ENCODE results near the gene CFB.
"Not testable (repeated sequence)": the region's sequence is repeated elsewhere in the genome, so short reads cannot be mapped to it uniquely, and the experiment has no call there.

Gene CFB

DNA sequence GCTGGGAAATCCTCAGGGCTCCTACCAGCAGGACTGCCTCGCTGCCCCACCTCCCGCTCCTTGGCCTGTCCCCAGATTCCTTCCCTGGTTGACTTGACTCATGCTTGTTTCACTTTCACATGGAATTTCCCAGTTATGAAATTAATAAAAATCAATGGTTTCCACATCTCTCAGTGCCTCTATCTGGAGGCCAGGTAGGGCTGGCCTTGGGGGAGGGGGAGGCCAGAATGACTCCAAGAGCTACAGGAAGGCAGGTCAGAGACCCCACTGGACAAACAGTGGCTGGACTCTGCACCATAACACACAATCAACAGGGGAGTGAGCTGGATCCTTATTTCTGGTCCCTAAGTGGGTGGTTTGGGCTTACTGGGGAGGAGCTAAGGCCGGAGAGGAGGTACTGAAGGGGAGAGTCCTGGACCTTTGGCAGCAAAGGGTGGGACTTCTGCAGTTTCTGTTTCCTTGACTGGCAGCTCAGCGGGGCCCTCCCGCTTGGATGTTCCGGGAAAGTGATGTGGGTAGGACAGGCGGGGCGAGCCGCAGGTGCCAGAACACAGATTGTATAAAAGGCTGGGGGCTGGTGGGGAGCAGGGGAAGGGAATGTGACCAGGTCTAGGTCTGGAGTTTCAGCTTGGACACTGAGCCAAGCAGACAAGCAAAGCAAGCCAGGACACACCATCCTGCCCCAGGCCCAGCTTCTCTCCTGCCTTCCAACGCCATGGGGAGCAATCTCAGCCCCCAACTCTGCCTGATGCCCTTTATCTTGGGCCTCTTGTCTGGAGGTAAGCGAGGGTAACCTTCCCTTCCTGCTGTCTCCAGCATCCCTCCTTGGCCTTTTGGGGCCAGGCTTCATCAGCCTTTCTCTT lies at the start of gene CFB:
Gene CFB (plus strand): TSS at position 589 of the 863 bp plus-strand sequence. CDS start 127 bp downstream, at position 716.
- DNase-seq: no peak

DNA sequence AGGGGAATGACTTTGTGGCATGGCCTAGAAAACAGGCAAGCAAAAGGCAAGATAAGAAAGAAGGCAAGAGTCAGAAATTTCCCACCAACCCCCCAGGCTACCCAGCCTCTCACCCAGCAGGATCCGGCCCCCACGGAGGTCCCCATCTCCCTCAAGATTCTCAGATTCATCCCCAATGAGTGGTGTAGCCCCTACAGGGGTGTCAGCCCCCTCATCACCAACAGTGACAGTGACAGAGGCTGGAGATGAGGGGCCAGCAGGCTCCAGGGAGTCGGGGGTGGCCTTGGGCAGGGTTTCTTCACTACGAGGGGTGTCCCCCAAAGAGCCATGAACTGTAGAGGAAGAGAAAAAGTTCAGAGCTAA lies 49.4 kb upstream of the CFB start:
- no peak for DNase-seq

DNA sequence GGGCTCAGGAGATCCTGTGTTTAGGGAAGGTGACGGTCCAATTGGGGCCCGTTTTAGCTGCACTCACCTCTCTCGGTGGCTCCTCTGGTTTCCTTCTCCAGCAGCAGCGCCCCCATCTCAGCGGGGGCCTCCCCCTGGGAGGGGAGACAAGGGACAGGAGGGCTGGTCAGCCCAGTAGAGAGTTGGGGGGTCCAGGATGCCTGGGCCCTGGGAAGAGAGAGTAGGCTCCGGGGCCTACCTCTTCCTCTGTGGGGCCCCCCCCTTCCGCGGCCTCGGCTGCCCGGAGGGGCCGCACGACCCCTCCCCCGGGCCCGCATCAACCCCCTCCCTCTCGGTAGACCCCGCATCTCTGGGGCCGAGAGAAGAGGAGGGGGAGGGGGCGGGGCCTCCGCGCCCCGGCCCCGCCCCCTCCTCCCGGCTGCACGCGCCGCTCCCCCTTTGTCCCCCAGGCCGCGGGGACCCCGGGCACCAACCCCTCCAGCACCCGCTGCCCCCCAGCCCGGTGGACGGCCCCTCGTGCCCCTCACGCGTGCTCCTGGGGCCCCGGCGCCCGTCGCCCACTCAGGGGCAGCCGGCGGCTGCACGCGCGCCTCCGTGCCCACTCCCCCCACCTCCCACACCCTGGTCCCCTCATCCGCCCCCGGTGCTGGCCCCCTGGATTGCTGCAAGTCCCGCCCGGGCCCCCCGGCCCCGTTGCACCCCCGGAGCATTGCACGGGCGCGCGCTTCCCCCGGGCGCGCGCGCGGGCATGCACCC lies 48.9 kb upstream of the CFB start:
- no peak for DNase-seq

DNA sequence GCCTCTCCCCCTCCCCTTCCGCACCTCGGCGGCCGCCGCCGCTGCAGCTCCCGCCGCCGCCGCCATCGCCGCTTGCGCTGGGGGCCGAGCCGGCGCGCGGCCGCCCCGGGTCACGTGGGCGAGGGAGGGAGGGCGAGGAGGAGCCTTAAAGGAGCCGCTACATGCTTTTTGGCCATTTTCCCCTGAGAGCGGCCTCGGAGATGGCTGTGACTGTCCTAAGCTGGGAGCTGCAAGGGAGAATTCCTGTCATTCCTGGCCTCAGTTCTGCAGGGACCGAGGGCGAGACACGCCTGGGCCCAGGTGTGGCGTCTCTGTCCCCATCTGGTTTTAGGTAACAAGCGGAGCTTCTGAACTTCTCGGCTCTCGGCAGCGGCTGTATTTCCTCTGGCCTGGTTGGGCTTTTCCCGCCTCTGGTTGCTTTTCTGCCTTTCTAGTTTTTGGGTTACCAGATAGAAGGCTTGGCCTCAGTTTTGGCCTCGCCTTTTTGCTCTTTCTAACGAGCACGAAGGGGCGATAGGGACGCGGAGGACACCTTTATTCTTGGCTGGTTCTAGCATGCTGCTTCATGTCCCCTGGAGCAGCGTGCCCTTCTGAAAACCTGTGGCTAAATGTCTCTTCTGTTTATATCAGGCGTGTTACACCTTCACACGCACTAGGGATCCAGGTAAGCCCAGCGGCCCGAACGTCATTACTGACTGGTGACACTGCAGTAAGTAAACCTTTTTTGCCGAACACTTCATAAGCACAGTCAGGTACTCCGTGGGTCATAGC lies 48.1 kb upstream of the CFB start, which contains the start of gene EHMT2:
Gene EHMT2 (minus strand): TSS at position 87 of the 771 bp plus-strand sequence. CDS start 21 bp downstream, at position 66.
- DNase-seq: peak; percentile 93

DNA sequence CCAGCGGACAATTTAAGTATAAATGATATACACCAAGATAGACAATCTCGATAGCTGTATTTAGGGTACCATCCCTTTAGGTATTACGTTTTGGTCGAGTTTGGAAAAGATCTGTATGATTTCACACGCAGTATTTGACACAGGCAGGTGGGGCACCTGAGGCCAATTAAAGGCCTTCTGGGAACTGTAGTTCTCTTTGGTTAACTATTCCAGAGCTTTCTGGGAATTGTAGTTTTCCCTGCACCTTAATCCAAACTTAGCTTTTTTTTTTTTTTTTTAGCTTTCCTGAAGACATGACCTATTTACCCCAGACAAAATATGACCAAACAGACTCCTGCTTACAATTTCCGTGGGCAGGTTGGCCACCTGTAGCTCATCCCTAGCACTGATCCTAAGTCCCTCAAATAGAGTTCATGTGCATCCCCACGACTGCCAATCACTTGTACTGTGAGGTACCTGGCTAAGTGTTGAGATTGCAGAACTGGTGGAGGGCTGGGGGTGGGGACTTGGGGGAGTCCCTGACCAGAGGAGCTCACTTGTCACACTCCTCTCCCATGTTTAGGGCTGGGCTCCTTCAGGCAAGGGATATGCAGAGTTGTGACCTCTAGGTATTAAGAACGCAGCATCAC lies 47.4 kb upstream of the CFB start:
- peak; percentile 87 for DNase-seq

DNA sequence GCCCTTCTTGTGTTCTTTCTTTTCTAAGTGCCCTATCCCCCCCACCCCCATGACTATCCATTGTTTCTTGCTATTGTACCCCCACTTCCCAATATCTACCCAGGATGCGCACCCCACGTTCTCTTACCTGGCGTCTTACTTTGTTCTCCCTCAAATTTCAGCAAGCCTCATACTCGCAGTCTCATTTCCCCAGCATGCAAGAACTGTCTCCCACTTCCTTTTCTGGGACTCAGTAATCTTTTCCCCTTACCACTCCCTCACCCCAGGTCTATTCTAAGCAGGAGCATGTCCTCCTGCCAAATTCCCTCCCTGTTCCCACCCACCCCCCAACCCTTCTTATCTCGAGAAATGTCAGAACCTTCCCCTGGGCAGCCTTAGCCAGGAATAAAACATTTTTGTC lies 46.7 kb upstream of the CFB start:
- no peak for DNase-seq

DNA sequence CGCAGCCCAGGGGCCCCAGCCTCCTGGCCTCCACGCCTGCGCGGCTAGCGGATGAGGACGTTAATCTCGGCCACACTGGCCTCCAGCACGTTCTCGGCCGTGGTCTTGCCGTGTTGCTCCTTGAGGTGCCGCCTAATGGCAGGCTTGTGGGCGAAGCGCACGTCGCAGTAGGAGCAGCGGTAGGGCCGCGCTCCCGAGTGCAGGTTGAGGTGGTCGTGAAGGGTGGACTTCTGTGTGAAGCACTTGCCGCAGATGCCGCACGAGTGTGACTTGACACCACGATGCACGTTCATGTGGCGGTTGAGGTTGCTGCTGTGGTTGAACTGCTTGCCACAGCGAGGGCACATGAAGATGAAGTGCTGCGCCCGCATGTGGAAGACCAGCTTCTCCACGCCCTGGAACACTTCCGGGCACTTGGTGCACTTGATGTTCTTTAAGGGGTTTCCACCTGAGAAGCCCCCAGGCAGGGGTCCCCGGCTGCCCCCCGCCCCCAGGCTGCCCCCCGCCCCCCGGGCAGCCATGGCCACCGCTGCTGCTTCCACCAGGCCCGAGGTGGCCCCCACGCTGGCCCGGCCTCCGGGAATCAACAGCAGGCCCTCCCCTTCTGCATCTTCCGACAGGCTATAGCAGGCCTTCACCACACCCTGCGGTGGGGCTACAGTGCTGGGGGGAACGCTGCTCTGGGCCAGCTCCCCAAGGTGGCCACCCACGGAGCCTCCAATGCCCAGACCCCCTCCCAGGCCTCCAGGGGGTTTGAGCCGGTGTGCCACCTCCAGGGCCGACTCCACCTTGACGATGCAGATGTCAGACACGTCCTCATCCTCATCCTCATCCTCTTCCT lies 45.8 kb upstream of the CFB start:
- DNase-seq: no peak

DNA sequence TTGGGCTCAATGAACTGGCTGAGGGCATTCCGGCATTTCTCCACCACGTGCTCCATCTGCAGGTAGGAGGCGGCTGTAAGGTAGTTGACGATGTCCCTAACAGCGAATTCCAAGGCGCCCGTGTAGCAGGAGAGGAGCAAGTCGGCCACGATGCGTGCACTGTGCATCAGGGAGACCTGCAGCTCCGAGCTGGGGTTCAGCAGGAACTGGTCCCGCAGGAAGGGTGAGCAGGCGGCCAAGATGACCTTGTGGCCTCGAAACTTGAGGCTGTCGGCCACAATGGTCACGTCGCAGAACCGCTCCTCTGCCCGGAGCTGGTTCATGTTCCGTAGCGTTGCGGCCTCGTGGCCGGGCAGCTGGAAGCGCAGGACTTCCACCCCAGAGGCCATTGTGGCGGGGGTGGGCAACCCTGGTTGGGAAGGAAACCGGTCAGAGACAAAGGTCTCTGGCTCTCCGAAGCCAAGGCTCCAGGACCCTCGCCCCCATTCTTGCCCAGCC lies 44.9 kb upstream of the CFB start:
- DNase-seq: no peak

DNA sequence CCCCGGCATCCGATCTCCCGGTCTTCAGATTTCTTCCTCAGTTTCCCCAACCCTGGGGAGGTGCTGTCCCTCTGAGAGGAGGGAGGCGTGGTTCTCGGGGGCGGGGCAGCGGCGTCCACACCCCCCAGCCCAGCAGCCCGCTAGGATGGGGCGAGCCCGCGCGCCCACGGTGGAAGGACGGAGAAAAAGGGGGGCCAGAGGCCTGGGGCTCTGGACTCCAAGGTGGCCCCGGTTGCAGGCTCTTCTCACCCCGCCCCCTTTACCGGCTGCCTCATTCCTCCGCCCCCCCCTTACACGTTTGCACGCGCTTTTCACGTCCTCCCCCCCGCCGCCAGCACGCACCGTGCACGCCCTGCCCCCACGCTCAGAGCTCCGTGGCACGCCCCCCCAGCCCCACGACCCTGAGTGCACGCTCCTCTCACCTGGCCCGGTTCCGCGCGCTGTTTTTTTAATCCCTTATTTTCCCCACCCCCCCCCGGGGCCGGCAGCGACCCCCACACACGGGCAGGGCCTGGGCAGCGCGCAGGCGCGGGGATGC lies 44.4 kb upstream of the CFB start:
- peak; percentile 82 for DNase-seq

DNA sequence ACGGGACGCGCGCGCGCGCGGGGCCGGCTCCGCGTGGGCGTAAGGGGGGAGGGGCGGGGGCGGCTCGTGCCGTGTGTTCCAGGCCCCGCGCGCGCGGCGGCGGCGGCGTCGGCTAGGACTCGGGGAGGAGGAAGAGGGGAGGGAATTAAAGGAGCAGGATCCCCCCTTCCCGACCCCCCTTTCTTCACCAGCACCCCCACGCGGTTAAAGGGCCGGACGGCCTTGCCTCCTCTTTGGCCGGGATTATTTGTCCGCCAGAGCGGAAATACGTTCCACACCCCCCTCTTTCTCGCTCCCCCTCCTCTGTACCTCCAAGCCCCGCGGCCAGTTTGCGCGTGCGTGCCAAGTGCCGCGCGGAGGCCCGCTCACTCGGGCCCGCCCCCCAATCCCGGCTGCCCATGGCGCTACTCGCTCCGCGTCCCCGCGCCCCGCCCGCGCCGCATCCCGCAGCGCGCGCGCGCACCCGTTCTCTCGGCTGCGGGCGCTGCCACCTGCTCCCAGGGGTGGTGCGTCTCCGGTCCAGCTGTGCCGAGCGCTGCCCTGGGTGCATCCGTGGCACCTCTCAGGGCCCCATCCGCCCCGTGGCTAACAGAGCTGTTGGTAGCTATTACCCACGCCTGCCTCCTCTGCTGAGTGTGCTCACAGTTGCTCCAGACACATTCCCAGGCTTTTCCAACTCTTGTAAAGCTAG lies 43.8 kb upstream of the CFB start, which contains the start of gene ZBTB12:
Gene ZBTB12 (minus strand): TSS at position 134 of the 691 bp plus-strand sequence. CDS start 781 bp downstream, outside the sequence.
- peak; percentile 92 for DNase-seq

DNA sequence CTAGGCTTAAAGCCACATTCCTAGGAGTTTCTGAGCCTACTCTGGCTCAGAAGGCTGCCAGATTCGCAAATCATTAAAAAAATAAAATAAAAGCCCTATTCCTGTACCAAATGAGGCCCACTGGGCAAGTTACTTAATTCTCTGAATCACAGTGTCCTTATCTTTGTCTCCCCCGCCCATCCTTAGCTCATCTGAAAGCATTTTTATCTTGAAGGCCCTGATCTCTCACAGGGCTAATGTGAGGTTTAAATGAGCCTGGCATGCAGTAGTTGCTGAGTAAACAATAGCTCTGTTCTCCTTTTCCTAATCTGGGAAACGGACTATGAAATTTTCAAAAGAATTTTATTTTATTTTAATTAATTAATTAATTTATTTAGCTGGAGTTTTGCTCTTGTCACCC lies 41.9 kb upstream of the CFB start:
- peak; percentile 65 for DNase-seq

DNA sequence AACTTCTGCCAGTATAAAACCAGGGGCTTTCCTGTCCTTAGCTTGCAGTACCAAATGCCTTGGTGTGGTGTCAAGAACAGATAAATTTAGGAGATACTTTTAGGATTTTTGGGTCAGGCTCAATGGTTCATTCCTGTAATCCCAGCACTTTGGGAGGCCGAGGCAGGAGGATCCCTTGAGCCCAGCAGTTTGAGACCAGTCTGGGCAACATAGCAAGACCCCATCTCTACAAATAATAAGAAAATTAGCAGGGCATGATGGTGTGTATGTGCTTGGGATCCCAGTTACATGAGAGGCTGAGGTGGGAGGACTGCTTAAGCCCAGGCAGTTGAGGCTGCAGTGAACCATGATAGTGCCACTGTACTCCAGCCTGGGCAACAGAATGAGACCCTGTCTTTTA lies 40.9 kb upstream of the CFB start:
- DNase-seq: no peak

DNA sequence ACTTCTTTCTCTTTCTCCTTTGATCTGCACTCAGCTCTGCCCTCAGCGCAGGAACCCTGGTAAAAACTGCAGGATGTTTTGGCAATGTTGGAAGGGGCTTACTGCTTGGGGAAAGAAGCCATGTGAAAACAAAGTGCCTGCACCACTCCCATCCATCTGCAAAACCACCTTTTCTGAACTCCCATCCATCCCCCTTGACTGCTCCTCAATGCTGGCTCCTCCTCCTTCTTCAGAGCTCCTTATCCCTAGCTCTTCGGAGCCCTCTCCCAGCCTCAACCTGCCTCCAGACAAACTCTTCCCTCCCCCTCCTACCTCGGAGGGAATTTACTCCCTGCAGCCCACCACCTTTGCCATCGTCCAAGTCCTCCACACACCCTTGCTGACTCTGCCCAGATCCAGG lies 39.8 kb upstream of the CFB start:
- DNase-seq: no peak

DNA sequence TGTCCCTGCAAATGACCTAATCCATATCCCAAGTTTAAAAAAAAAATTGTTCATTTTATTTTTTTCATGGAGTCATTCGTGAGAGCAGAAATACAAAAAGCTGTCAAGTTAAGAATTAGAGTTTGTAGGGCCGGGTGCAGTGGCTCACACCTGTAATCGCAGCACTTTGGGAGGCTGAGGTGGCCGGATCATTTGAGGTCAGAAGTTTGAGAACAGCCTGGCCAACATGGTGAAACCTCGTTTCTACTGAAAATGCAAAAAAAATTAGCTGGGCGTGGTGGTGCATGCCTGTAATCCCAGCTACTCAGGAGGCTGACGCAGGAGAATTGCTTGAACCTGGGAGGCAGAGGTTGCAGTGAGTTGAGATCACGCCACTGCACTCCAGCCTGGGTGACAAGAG lies 39.2 kb upstream of the CFB start:
- not testable (repeated sequence) for DNase-seq

DNA sequence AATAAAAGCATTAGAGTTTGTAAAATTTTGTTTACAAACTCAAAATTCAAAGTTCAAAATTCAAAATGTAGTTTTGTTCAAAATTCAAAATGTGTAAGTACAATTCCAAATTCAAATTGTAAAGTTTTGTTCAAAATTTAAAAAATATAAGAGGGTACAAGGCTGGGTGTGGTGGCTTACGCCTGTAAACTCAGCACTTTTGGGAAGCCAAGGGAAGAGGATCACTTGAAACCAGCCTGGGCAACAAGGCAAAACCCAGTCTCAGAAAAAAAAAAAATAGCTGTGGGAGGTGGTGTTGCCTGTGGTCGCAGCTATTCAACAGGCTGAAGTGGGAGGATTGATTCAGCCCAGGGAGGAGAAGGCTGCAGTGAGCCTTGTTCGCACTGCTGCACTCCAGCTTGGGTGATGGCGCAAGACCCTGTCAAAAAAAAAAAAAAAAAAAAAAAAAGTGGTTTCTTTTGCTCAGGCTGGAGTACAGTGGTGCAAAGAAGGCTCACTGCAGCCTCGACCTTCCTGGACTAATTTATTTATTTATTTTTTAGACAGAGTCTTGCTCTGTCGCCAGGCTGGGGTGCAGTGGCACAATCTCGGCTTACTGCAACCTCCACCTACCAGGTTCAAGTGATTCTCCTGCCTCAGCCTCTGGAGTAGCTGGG lies 38.6 kb upstream of the CFB start:
- DNase-seq: peak; percentile 64

DNA sequence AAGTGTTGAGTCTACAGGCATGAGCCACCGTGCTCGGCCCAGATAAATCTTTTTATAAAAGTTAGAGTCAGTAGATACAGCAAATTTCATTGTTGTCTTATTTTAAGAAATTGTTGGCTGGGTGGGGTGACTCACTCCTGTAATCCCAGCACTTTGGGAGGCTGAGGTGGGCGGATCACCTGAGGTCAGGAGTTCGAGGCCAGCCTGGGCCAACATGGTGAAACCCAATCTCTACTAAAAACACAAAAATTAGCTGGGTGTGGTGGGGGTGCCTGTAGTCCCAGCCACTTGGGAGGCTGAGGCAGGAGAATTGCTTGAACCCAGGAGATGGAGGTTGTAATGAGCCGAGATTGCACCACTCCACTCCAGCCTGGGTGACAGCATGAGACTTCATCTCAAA lies 37.6 kb upstream of the CFB start:
- DNase-seq: not testable (repeated sequence)

DNA sequence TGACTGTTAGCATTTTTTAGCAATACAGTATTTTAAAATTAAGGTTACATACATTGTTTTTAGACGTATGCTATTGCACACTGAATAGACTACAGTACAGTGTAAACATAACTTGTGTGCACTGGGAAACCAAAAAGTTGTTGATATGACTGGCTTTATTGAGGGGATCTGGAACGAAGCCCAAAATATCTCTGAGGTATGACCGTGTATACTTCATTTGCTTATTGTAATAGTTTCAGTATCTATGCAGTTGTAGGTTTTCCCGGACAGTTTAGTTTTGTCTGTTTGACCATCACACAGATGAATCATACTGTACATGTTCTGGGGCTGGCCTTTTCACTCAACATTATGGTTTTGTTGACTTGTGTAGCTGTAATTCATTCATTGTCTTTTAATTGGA lies 37.1 kb upstream of the CFB start:
- no peak for DNase-seq

DNA sequence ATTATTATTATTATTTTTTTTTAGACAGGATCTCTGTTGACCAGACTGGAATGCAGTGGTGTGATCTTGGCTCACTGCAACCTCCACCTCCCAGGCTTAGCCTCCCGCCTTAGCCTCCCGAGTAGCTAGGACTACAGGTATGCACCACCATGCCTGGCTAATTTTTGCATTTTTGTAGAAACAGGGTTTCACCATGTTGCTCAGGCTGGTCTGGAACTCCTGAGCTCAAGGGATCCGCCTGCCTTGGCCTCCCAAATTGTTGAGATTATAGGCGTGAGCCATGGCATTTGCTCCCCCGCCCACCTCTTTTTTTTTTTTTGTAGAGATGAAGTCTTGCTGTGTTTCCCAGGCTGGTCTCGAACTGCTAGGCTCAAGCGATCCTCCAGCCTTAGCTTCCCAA lies 36.6 kb upstream of the CFB start:
- DNase-seq: not testable (repeated sequence)

DNA sequence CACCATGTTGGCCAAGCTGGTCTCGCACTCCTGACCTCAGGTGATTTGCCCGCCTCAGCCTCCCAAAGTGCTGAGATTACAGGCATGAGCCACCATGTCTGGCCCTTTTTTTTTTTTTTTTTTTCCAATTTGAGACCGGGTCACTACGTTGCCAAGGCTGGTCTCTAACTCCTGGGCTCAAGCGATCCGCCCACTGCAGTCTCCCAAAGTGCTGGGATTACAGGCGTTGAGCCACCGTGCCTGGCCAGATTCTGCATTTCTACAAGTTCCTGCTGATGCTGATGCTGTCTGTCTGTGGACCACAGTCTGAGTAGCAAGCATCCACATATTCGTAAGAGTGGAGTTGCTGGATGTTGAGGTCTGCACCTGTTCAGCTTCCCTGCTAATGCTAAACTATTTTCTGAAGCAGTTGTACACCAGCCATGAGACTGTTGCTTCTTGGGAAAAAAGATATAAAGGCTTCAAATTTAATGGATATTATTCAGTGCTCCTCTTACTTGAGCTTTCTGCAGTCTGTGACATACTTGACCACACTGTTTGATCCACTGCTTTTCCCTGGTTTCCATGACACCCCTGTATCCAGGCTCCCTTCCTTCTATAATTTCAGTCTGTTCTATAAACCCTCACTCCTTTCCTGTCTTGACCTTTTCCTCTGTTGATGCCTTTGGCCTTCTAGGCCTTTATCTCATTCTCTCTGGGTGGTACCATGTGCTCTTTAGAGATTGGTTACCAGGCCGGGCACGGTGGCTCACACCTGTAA lies 33.9 kb upstream of the CFB start:
- no peak for DNase-seq

Data from hematopoietic multipotent progenitor cell treated with erythropoietin and hydrocortisone succinate and interleukin-3 and kit ligand, for 6 days (in vitro differentiated cells).